ENCODE results near the gene AMH. TPM values are rescaled to one million over a fixed set of nuclear protein-coding genes. Genes with fewer than 3 reads are reported as not detected.
"Not testable (repeated sequence)": the region's sequence is repeated elsewhere in the genome, so short reads cannot be mapped to it uniquely, and the experiment has no call there.

Gene AMH
- total RNA-seq, 1 donor from 2014 or later, result 3.6 TPM

DNA sequence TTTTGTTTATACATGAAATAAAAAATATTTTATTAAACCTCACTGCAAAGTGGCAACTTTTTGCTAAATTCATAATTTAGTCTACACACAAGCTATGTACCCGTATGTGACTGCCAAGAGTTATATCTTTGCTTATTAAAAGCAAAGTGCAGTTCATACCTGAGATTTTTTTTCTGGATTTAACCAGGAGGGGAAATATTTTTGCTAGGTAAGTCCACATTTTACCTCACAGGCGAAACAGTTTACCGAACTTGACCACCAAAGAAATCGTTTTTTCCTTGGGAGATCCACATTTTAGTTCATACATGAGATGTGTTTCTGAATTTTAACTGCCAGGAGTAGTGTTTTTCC, 19.3 kb downstream of the AMH start:
- intact Hi-C loops (cut with micrococcal nuclease), result loop anchor here (2.0 to 10.0 kb wide), 2 partner anchors 172 to 384 kb away; partner anchors contain the start of genes ABHD17A, IZUMO4 and MOB3A

DNA sequence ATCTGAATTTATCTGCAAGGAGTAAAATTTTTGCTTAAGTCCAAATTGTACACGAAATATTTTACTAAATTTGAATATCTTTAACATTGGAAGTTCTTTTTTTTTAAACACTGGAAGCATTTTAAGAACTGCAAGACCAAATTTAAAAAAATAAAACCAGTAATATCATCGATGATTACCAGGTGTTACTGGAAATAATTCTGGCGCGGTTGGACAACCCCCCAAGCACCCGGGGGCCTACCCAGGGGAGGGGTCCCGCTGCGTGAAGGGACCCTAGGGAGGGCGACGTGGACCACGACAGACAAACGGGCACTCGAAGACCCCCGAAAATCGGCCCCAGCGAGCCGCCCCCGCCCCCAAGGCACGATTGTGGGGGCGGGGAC, 19.7 kb downstream of the AMH start:
- intact Hi-C loops (cut with micrococcal nuclease), result loop anchor here (1.0 to 10.0 kb wide), 5 partner anchors 11 to 384 kb away; partner anchors contain the start of genes ABHD17A, AP3D1, IZUMO4 and MOB3A

DNA sequence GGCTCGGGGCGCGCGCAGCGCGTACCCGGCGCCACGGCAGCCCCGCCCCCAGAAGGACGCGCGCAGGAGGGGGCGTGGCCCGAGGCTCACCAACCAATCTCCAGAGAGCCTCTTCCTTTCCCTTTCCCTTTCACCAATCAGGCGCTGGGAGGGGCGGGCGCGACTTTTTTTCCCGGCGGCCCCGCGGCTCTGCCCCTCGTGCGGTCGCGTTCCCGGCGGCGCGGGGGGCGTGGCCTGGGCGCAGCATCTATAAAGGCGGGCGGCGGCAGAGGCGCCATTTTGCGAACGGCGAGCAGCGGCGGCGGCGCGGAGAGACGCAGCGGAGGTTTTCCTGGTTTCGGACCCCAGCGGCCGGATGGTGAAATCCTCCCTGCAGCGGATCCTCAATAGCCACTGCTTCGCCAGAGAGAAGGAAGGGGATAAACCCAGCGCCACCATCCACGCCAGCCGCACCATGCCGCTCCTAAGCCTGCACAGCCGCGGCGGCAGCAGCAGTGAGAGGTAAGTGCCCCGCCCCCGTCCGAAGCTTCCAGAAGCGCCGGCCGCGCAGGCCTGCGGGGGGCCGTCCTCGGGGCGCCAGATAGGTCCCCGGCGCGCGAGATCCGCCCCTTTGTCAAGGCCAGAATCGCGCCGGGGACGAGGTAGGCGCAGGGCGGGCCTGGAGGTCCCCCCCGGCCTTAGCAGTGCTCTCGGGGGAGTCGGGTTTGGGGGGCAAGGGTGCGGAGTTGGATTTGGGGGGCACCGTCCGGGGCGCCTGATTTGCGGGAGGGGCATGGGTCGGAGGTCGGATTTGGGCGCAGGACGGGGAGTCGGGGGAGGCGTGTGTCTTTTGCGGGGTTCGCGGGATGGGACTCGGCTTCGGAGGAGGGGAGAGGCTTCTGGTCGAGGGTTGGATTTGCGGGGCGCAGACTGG, 20.4 kb downstream of the AMH start:
- intact Hi-C loops (cut with micrococcal nuclease), result loop anchor here (1.0 to 10.0 kb wide), 7 partner anchors 11 to 385 kb away; partner anchors contain the start of genes ABHD17A, AP3D1, IZUMO4 and LSM7

DNA sequence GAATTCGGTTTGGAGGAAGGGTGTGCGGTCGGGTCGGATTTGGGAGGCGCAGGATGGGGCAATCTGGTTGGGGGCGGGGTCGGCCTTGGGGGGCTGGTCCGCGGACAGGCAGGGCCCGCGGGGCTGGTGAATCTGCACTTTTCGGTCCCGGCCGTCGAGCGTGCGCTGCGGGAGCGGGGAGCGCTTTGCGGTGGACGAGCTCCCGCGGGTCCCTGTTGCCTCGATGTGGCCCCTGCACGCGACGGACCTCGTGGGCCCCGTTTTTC, 21.0 kb downstream of the AMH start:
- intact Hi-C loops (cut with micrococcal nuclease), result loop anchor here (5.0 to 10.0 kb wide), 2 partner anchors 57 to 345 kb away; partner anchors contain the start of genes LSM7 and SPPL2B

DNA sequence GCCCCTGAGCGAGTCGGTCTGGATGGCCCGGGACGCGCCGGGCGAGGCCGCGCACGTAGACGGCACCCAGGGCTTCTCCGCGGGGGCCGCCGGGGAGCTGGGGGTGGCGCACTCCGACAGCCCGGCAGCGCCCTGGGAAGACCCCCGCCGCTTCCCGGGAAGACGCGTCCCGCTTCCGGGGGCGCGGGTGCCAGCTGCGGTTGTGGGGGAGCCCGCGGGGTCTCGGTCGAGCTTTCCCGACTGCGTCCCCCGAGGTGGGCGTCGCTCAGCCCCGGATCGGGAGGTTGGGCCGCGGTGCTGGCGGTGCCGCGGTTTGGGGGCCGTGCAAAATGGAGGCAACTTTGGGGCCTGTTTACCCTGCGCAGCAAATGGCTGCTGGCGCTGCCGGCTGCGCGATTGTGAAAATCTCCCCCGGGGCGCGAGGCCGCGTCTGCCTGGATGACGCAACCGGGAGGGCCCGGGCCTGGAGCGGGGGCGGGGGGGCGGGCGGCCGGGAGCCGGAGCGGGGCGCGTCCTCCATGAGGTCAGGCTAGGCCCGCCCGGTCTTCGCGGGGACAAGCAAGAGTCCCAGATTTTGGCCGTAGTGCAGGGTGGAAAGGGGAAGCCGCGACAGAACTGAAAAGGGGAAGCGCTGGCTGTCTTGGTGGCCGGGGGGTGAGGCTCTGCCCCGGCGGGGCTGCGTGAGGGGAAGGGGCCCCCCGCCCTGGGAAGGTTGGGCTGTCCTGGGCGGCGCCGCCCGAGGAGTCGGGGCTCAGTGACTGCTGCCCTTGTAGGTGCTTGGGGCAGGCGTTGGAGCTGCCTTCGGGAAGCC, 21.5 kb downstream of the AMH start:
- intact Hi-C loops (cut with micrococcal nuclease), result loop anchor here (5.0 to 10.0 kb wide), 2 partner anchors 57 to 344 kb away; partner anchors contain the start of genes LSM7 and SPPL2B

DNA sequence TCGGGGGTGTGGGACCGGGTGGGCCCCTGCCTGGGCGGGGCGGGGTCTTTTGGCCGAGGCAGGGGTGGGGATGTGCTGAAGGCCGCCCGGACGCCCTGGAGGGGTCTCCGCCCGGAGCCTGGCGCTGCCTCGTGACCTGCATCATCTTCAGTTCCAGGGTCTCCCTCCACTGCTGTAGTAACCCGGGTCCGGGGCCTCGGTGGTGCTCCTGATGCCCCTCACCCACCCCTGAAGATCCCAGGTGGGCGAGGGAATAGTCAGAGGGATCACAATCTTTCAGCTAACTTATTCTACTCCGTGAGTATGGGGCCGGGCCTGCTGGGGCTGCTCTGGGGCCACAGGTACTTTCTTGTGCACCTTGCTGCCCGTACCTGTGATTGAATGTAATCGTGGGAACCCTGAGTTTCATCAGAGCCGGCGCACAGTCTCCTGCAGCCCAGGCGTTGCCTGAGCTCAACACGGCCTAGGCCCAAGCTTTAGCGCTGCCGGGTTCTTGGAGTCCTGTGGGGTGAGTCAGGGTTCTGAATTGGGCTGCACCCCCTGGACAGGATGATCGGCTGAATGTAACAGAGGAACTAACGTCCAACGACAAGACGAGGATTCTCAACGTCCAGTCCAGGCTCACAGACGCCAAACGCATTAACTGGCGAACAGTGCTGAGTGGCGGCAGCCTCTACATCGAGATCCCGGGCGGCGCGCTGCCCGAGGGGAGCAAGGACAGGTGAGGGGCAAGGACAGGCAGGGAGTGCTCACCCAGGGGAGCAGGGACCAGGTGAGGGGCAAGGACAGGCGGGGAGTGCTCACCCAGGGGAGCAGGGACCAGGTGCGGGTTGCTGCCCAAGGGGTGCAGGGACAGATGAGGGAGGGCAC, 22.3 kb downstream of the AMH start:
- intact Hi-C loops (cut with micrococcal nuclease), result loop anchor here (2.0 to 10.0 kb wide), 3 partner anchors 56 to 343 kb away; partner anchors contain the start of genes LSM7 and SPPL2B

DNA sequence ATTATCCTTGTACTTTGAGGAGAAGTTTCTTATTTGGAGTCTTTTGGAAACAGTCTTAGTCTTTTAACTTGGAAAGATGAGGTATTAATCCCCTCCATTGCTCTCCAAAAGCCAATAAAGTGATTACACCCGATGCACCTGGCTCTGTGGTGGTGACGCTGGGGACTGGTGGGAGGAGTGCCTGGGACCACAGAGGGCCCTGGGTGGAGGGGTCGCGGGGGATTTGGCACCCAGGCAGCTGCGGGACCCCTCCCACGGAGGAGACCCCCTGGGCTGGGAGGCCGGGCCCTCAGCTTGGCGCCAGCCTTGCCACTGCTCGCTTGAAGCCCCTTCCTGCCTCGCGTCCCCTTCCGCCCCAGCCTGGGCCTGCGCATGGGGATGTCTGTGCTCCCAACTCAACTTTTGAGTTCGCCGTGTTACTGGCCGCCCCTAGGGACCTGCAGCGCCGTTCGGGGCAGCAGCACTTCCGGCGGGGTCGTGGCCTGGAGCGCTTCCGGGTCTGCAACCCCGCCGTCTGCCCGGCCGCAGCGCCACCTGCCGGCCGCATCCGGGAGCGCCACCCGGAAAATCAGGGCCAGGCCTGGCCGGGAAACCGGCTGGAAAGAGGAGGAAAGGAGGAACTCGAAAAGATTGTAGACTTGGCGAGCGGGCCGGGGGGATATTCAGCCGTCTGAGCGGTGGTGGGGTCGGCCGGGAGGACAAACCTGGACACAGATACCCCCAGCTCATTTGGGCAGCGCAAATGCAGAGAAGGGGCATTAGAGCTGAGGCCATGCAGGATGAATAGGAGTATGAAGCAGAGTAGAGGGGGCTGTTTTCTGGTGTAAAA, 24.4 kb downstream of the AMH start:
- intact Hi-C loops (cut with micrococcal nuclease), result loop anchor here (1.0 to 10.0 kb wide), 4 partner anchors 37 to 341 kb away; partner anchors contain the start of genes LSM7, PLEKHJ1, SF3A2 and SPPL2B

DNA sequence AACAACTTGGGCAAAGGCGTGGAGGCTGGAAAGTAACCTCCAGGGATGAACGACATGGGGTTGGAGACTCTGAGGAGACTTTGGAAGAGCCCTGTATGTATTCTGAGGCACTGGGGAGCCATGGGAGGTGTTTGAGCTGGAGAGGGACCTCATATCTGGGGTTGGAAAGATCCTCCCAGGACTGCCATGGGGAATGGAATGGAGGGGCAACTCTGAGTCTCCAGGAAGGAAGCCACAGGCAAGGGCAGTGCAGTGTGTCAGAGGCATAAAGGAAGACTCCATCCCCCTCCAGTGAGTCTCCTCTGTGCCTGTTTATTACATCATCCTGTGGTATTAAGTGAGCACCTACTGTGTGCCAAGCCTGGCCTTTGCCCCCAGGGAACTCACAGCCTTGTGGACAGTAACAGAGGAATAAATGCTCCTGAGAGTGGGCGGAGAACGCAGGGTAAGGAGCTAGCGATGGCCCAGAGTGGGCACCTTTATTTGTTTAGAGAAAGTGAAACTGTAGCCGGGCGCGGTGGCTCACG, 25.1 kb downstream of the AMH start:
- intact Hi-C loops (cut with micrococcal nuclease), result loop anchor here (5.0 to 10.0 kb wide), 2 partner anchors 53 to 341 kb away; partner anchors contain the start of genes LSM7 and SPPL2B

DNA sequence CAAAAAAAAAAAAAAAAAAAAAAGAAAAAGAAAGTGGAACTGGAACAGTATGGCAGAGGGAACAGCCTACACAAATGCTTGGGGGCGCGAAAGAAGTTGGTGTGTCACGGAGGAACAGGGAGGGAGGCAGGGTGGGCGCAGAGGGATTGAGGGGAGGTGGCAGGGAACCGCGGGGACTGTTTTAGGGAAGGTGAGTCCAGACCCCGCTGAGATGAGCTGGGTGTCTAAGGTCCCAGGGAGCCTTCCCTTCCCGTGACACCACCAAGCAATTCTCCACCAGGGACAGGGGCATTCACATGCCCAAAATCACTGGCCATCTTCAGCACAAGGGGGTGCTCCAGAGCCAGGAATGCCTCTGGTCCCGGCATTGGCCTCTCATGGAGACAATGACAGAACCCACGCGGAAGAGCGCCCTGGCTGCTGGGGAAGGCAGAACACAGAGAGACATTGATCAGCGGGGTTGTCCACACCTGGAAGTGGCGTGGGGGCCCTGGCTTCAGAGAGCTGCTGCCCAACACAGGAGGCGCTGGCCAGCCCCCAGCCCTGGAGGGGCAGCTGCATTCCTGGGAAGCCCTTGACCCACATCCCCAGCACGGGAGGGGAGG, 25.9 kb downstream of the AMH start:
- intact Hi-C loops (cut with micrococcal nuclease), result loop anchor here (1.0 to 10.0 kb wide), 3 partner anchors 52 to 340 kb away; partner anchors contain the start of genes LSM7 and SPPL2B

DNA sequence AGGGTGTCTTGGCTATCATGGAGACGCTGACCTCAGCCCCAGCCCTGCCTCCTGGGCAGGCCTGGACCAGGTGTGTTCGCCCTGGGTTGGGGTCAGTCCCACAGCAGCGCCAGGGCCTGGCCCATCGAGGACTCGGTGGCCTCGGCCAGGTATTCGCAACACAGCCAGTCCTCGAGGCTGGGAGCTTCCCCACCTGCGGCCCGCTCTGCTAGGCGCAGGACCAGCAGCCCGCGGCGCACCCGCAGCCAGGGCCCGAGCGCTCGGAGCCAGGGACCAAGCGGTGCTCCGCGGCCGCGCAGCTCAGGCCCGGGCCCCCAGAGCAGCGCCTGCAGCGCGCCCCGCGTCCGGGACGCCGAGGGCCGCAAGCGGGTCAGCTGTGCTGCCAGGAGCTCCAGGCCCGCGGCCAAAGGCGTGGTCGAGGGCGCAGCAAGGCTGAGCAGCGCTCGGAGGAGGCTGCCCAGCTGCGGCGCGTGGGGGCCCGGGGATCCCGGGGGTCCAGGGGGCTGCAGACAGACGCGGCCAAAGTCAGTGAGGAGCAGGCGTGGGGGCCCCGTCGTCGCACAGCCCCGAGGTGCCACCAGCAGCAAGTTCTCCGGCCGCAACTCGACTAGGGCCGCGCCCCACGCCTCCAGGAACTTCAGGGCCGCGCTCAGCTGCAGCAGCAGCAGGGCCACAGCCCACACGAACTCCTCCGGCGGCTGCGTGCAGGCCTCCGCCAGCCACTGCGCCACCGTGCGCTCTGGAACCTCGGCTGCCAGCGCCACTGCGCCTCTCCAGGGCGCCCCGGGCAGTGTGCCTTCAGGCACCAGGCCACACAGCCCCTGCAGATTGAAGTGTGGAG, 26.7 kb downstream of the AMH start:
- intact Hi-C loops (cut with micrococcal nuclease), result loop anchor here (1.0 to 10.0 kb wide), 2 partner anchors 115 to 339 kb away; no protein-coding TSS in a partner anchor

DNA sequence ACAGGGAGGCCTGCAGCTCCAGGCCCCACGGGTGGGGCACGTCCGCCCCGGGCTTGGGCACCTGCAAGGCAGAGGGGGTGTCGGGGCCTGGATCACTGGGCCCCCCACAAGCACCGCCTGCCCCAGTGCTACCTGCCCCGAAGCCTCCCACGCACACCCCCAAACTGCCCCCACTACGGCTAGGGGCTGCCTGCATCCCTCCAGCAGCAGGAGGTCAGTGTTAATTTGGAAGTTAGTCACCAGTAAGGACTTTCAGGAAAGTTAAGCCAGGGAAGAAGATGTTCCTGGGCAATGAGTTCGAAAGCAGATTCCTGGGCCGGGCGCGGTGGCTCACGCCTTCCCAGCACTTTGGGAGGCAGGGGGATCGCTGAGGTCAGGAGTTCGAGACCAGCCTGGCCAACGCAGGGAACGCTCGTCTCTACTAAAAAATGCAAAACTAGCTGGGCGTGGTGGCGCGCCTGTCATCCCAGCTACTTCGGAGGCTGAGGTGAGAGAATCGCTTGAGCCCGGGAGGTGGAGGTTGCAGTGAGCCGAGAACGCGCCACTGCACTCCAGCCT, 27.4 kb downstream of the AMH start:
- intact Hi-C loops (cut with micrococcal nuclease), result loop anchor here (10.0 kb wide), 1 partner anchor 338 kb away; no protein-coding TSS in a partner anchor

DNA sequence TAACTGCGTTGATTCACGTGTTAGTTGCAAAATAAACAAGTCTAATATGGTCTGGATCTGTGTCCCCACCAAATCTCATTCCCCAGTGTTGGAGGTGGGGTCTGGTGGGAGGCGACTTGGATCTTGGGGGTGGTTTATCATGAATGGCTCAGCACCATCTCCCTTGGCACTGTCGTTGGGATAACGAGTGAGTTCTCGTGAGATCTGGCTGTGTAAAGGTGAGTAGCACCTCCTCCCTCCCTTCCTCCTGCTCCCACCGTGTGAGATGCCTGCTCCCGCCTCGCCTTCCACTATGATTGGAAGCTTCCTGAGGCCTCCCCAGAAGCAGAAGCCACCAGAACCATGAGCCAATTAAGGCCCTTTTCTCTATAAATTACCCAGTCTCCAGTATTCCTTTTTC, 28.0 kb downstream of the AMH start:
- intact Hi-C loops (cut with micrococcal nuclease), result loop anchor here (10.0 kb wide), 1 partner anchor 338 kb away; no protein-coding TSS in a partner anchor

DNA sequence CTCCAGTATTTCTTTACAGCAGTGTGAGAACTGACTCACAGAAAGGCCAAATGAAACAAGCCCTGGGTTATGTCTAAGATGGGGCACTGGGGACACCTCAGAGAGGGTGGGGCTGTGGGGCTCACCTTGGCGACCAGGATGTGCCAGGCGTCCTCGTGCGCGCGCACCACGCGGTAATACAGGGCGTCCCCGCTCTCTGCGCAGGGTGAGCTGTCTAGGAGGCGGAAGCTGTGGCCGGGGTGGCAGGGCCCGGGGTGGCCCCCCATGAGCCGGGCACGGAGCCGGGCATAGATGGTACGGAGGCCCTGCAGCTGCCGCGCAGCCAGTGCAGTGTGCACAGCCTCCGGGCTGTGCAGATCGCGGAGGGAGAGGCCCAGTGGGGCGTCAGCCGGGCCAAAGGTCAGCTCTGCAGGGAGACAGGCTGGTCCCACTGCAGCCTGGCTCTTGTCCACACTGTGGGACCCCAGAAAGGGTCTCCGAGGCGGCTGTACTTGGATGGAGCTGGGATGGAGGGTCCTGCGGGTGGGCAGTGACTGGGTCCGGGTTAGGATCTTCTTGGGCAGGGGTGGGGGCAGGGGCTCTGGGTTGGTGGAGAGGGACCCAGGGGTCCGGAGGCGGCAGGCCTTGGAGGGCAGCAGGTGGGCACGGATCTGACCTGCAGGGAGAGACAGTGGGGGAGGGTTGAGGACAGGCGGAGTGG, 29.5 kb downstream of the AMH start:
- intact Hi-C loops (cut with micrococcal nuclease), result loop anchor here (10.0 kb wide), 1 partner anchor 336 kb away; no protein-coding TSS in a partner anchor

DNA sequence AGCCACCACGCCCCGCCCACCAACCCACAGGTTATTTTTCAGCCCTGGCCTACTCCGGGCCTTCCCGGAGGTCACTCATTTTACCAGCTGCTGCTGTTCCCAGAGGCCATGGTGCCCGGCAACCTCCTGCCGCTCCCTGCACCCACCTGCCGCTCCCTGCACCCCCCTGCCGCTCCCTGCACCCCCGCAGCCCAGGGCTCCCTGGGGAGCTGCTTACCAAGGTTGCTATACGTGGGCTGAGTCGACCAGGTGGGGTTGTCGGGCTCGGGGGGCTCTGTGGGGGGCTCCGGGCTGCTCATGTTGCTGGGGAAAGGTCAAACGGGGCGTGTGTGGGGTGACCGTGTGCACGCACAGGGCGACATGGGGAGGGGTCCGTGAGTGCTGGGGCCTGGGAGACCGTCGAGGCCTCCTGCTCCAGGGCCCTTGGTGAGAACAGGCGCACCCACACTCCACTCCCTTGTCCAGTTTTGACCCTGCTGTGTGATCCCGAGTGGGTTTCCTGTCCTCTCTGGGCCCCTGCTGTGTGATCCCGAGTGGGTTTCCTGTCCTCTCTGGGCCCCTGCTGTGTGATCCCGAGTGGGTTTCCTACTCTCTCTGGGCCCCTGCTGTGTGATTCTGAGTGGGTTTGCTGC, 31.6 kb downstream of the AMH start:
- intact Hi-C loops (cut with micrococcal nuclease), result no loop called here

DNA sequence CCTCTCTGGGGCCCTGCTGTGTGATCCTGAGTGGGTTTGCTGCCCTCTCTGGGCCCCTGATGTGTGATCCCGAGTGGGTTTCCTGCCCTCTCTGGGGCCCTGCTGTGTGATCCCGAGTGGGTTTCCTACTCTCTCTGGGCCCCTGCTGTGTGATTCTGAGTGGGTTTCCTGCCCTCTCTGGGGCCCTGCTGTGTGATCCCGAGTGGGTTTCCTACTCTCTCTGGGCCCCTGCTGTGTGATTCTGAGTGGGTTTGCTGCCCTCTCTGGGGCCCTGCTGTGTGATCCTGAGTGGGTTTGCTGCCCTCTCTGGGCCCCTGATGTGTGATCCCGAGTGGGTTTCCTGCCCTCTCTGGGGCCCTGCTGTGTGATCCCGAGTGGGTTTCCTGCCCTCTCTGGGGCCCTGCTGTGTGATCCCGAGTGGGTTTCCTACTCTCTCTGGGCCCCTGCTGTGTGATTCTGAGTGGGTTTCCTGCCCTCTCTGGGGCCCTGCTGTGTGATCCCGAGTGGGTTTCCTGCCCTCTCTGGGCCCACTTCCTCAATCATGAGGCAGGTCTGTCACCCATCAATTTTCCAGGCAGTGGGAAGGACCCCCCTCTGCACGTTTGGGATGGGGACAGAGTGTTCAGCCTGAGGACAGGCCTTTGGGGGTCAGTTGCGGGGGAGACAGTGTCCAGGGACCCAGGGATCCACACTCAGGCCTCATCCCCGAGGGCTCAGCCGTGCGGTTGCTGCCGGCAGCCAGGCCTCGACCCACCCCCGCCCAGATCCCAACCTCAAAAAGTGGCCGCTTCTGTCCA, 32.3 kb downstream of the AMH start:
- intact Hi-C loops (cut with micrococcal nuclease), result not testable (repeated sequence)

Measured in T-helper 1 cell treated with Interleukin-12 subunit alpha and Interleukin-12 subunit beta and Interleukin-4 antibody, amounts not matched to agents 30 ng/mL and 1 ng/mL, for 36 hours (primary cell).